ENCODE measurements around the gene INSM1. TPM values are rescaled to one million over a fixed set of nuclear protein-coding genes. Genes with fewer than 3 reads are reported as not detected.

INSM1 gene
- total and polyA plus RNA-seq, 2 of the 13 experiments (the other 11 are each of a cell fraction or from before 2014, with no cell fraction given), result not detected

DNA sequence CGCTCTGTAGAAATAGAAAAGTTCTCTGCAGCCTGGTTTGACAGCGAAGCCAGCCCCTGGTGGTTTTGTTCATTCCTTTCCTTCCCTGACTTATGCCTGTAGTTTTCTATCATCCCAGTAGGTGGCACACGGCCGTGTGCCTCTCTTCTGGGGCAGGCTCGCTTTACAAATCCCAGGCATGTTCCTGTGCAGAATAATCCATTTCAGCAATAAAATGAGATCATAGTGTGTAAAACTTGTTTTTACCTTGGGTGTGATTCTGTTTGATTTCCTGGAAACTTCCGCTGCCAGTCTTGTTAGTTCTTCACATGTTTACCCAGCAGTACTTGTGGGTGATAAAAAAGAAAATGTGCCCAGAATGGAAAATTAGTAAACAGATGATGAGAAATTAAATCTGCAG, 7.4 kb upstream of the INSM1 start (continued):
- TF ChIP-seq HDAC2 (CRISPR knock-in tag; IDR thresholded peaks at IDR 0.05) (no peak), ZNF343 (CRISPR knock-in tag; IDR thresholded peaks at IDR 0.05) (no peak), SMC3 (IDR thresholded peaks at IDR 0.05; ENCODE audit: low read length) (peak; percentile 95), ESRRA (CRISPR knock-in tag; IDR thresholded peaks at IDR 0.05; ENCODE audit: low read depth) (no peak), ATF7-NPFF (CRISPR knock-in tag; IDR thresholded peaks at IDR 0.05; ENCODE audit: low read depth) (no peak), XRCC5 (optimal IDR thresholded peaks at IDR 0.05; ENCODE audit: low read length) (peak; percentile 92), SMAD9 (CRISPR knock-in tag; IDR thresholded peaks at IDR 0.05) (no peak), ZFP82 (CRISPR knock-in tag; IDR thresholded peaks at IDR 0.05; ENCODE audit: borderline replicate concordance) (no peak), NFKB2 (CRISPR knock-in tag; IDR thresholded peaks at IDR 0.05; ENCODE audit: borderline replicate concordance) (no peak), ZNF781 (CRISPR knock-in tag; IDR thresholded peaks at IDR 0.05; ENCODE audit: borderline replicate concordance, not compliant biosample characterization) (no peak), ZNF296 (CRISPR knock-in tag; conservative IDR thresholded peaks at IDR 0.05) (no peak), ZNF674 (CRISPR knock-in tag; IDR thresholded peaks at IDR 0.05; ENCODE audit: low read depth) (no peak), RAD21 (CRISPR knock-in tag; IDR thresholded peaks at IDR 0.05) (peak; percentile 80), NR2F6 (IDR thresholded peaks at IDR 0.05) (no peak), NR2F6 (CRISPR knock-in tag; IDR thresholded peaks at IDR 0.05) (no peak), ZNF468 (CRISPR knock-in tag; IDR thresholded peaks at IDR 0.05) (no peak), ZNF24 (IDR thresholded peaks at IDR 0.05) (0 out of 2 replicates have a peak, but pooled peaks have one; percentile 14), MBD4 (IDR thresholded peaks at IDR 0.05; ENCODE audit: borderline replicate concordance, low read length) (no peak), NFE2 (CRISPR knock-in tag; IDR thresholded peaks at IDR 0.05) (no peak), PITX1 (CRISPR knock-in tag; IDR thresholded peaks at IDR 0.05) (no peak), ZNF788 (CRISPR knock-in tag; IDR thresholded peaks at IDR 0.05; ENCODE audit: borderline replicate concordance) (0 out of 2 replicates have a peak, but pooled peaks have one; percentile 17), STAG1 (CRISPR knock-in tag; IDR thresholded peaks at IDR 0.05) (peak; percentile 83)
- TF ChIP-seq, protein P1, sequence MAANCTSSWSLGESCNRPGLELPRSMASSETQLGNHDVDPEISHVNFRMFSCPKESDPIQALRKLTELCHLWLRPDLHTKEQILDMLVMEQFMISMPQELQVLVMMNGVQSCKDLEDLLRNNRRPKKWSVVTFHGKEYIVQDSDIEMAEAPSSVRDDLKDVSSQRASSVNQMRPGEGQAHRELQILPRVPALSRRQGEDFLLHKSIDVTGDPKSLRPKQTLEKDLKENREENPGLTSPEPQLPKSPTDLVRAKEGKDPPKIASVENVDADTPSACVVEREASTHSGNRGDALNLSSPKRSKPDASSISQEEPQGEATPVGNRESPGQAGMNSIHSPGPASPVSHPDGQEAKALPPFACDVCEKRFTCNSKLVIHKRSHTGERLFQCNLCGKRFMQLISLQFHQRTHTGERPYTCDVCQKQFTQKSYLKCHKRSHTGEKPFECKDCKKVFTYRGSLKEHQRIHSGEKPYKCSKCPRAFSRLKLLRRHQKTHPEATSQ (CRISPR knock-in tag; IDR thresholded peaks at IDR 0.05; ENCODE audit: borderline replicate concordance), result no peak
- TF ChIP-seq, protein P2, sequence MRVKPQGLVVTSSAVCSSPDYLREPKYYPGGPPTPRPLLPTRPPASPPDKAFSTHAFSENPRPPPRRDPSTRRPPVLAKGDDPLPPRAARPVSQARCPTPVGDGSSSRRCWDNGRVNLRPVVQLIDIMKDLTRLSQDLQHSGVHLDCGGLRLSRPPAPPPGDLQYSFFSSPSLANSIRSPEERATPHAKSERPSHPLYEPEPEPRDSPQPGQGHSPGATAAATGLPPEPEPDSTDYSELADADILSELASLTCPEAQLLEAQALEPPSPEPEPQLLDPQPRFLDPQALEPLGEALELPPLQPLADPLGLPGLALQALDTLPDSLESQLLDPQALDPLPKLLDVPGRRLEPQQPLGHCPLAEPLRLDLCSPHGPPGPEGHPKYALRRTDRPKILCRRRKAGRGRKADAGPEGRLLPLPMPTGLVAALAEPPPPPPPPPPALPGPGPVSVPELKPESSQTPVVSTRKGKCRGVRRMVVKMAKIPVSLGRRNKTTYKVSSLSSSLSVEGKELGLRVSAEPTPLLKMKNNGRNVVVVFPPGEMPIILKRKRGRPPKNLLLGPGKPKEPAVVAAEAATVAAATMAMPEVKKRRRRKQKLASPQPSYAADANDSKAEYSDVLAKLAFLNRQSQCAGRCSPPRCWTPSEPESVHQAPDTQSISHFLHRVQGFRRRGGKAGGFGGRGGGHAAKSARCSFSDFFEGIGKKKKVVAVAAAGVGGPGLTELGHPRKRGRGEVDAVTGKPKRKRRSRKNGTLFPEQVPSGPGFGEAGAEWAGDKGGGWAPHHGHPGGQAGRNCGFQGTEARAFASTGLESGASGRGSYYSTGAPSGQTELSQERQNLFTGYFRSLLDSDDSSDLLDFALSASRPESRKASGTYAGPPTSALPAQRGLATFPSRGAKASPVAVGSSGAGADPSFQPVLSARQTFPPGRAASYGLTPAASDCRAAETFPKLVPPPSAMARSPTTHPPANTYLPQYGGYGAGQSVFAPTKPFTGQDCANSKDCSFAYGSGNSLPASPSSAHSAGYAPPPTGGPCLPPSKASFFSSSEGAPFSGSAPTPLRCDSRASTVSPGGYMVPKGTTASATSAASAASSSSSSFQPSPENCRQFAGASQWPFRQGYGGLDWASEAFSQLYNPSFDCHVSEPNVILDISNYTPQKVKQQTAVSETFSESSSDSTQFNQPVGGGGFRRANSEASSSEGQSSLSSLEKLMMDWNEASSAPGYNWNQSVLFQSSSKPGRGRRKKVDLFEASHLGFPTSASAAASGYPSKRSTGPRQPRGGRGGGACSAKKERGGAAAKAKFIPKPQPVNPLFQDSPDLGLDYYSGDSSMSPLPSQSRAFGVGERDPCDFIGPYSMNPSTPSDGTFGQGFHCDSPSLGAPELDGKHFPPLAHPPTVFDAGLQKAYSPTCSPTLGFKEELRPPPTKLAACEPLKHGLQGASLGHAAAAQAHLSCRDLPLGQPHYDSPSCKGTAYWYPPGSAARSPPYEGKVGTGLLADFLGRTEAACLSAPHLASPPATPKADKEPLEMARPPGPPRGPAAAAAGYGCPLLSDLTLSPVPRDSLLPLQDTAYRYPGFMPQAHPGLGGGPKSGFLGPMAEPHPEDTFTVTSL (CRISPR knock-in tag; IDR thresholded peaks at IDR 0.05; ENCODE audit: borderline replicate concordance), result no peak
- TF ChIP-seq, protein P3, sequence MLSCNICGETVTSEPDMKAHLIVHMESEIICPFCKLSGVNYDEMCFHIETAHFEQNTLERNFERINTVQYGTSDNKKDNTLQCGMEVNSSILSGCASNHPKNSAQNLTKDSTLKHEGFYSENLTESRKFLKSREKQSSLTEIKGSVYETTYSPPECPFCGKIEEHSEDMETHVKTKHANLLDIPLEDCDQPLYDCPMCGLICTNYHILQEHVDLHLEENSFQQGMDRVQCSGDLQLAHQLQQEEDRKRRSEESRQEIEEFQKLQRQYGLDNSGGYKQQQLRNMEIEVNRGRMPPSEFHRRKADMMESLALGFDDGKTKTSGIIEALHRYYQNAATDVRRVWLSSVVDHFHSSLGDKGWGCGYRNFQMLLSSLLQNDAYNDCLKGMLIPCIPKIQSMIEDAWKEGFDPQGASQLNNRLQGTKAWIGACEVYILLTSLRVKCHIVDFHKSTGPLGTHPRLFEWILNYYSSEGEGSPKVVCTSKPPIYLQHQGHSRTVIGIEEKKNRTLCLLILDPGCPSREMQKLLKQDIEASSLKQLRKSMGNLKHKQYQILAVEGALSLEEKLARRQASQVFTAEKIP (CRISPR knock-in tag; IDR thresholded peaks at IDR 0.05; ENCODE audit: borderline replicate concordance), result no peak

All from HepG2 (cell line).